OCI-LY3 (cell line): ENCODE measurements around the gene GAGE10.

Experiments used
- CTCF ChIP-seq: fragments of 200-600, 300-600 bp; sonication (generic); IDR thresholded peaks from 2 replicates; pipeline ENCODE4 v1.5.1; 2014; ENCODE audit warnings: antibody characterized with exemption, low read length, low read depth
- EZH2phosphoT487 ChIP-seq: fragments of 200-600 bp; shearing (Covaris generic); IDR thresholded peaks from 2 replicates; pipeline ENCODE4 v1.6.1; 2018; ENCODE audit warnings: antibody characterized with exemption, mixed run types, low read depth

DNA sequence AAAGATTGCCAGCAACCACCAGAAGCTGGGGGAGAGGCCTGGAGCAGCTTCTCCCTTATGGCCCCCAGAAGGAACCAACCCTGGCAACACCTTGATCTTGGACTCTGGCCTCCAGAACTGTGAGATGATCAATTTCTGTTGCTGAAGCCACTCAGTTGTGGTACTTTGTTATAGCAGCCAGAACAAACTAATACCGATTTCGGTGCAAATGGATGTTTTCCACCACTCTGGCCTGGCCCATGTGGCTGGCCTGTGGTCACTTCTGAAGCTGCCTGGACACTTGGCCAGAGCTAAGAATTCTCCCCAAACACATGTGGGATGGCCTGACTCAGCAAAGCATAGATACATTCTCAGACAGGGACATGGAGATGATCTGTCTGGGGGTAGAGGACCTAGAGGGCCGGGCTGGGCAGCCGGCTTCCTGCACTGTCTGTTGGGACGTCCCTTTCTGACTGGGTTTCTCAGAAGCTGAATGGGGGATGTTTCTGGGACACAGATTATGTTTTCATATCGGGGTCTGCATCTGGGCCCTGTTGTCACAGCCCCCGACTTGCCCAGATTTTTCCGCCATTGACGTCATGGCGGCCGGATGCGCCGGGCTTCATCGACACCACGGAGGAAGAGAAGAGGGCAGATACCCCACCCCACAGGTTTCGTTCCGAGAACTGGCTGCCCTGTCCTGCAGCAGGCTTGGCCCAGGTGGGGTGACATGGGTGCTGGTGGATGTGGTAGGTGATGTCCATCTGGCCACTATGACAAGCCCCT is 43.0 kb upstream of the GAGE10 start:
- TF ChIP-seq CTCF (no peak), EZH2phosphoT487 (no peak)
